Right lobe of liver (tissue), 6 donors: ENCODE measurements around the gene MAPK12. TPM values are rescaled to one million over a fixed set of nuclear protein-coding genes. Genes with fewer than 3 reads are reported as not detected.
A peak's percentile ranks its signal among the peaks of the same experiment; 100 is the strongest.
"Not testable (repeated sequence)": the region's sequence is repeated elsewhere in the genome, so short reads cannot be mapped to it uniquely, and the experiment has no call there.

Source experiments
- ATAC-seq, 4 donors: fragments of 200-7000 bp; cut with Tn5 transposase; one replicate each; pipeline ENCODE4 v1.9.1; 2020; ENCODE audit warnings: mild to moderate bottlenecking in 4 of 4, moderate library complexity in 4 of 4
- DNase-seq, 3 donors: peaks; one replicate each; pipeline ENCODE4 v3.0.0-alpha.2; 2020
- H3K27ac ChIP-seq, 3 donors: fragments of 200-600 bp; one replicate each; pipeline ENCODE4 v1.8.0; 2022
- H3K27me3 ChIP-seq, 2 donors: fragments of 200-600 bp; one replicate each; pipeline ENCODE4 v1.8.0; 2022
- H3K36me3 ChIP-seq, 4 donors: fragments of 200-600 bp; sonication (generic) in 1 of 4; one replicate each; pipeline versions ENCODE4 v1.5.1 to v1.8.0; 2017 to 2022; ENCODE audit warnings: control low read depth in 1 of 4
- H3K4me1 ChIP-seq, 4 donors: fragments of 200-600 bp; sonication (generic) in 1 of 4; one replicate each; pipeline versions ENCODE4 v1.5.1 to v1.8.0; 2017 to 2022; ENCODE audit warnings: control low read depth in 1 of 4
- H3K4me3 ChIP-seq, 3 donors: fragments of 200-600 bp; one replicate each; pipeline ENCODE4 v1.8.0; 2022
- H3K9me3 ChIP-seq, 4 donors: fragments of 200-600 bp; sonication (generic) in 1 of 4; one replicate each; pipeline versions ENCODE4 v1.5.1 to v1.8.0; 2017 to 2022; ENCODE audit warnings: control low read depth in 1 of 4
- CTCF ChIP-seq, 4 donors: fragments of 200-600 bp in 3 of 4; fragments of 450-650 bp in 1 of 4; IDR thresholded peaks; one replicate each; pipeline versions ENCODE4 v1.5.1 to v1.8.0; 2016 to 2022; ENCODE audit warnings: antibody characterized with exemption in 4 of 4, mild to moderate bottlenecking in 2 of 4
- POLR2A ChIP-seq: fragments of 450-650 bp; IDR thresholded peaks from one replicate; pipeline ENCODE4 v1.6.1; 2017; ENCODE audit warnings: antibody characterized with exemption, mild to moderate bottlenecking
- WGBS: methylation state at CpG from one replicate; pipeline ENCODE4 v1.1.6; 2018; ENCODE audit warnings: low coverage, low lambda C conversion rate; ENCODE audit not compliant: insufficient coverage; ENCODE audit errors: missing lambda C conversion rate; 5-methylcytosine and 5-hydroxymethylcytosine counted together
- intact Hi-C, 2 donors: fragments of 100-400 bp; cut with DNase I; formaldehyde crosslinking; loops; one replicate each; pipeline versions ENCODE4 v1.11.2 to v1.14.1; 2022
- total RNA-seq, 6 experiments: library from RNA; depleted of rRNA in 2 of 6; stranded (reverse); fragments of >200 nt in 2 of 6; fragmentation: NEBNext Ultra II Directional in 3 of 6; extraction: Animal tissue kit (Norgen Biotek cat#: 25700) in 3 of 6; gene quantifications; one replicate each; pipeline versions ENCODE4 v1.1.0 to v1.2.4, GENCODE V29; 2016 to 2023
- donor health status: DM: no; HTN: yes; CAD: no.
- donor health status: DM: no; HTN: no; CAD: no.
- donor health status: DM: no; HTN: no; CAD: no.
- donor health status: DM: no; HTN: yes; CAD: no.
- donor health status: DM: no; HTN: yes; CAD: no.

MAPK12 gene
- total RNA-seq, 6 experiments from 2014 or later, result 2.1 to 7.6 (median 3.6) TPM

GRCh38 chr22:50276143-50276542 is 14.7 kb upstream of the MAPK12 start:
- ATAC-seq (peak; percentile 58 to 68 (median 62)), DNase-seq (peak; percentile 77 to 80 (median 79))
- TF ChIP-seq POLR2A (no peak), CTCF (IDR thresholded peaks at IDR 0.05) (peak; percentile 35 to 70 (median 48))
- 46% methylated on average over 11 of the region's 25 CpGs for WGBS
- Histone ChIP-seq H3K27ac (no peak overlapping the region), H3K27me3 (no peaks in the 10 kb centered on the region), H3K9me3 (no peaks in the 10 kb centered on the region), H3K4me1 (peaks cover 3 to 19% (median 4%) of the 10 kb centered on the region in 4 donors), H3K4me3 (no peak overlapping the region), H3K36me3 (peaks cover 0 to 58% (median 32%) of the 10 kb centered on the region in 4 donors)
- intact Hi-C loops, result loop anchor here (5.0 to 10.0 kb wide), 2 partner anchors 49 to 51 kb away; partner anchors contain the start of gene DENND6B (in 2 of the 2)

DNA sequence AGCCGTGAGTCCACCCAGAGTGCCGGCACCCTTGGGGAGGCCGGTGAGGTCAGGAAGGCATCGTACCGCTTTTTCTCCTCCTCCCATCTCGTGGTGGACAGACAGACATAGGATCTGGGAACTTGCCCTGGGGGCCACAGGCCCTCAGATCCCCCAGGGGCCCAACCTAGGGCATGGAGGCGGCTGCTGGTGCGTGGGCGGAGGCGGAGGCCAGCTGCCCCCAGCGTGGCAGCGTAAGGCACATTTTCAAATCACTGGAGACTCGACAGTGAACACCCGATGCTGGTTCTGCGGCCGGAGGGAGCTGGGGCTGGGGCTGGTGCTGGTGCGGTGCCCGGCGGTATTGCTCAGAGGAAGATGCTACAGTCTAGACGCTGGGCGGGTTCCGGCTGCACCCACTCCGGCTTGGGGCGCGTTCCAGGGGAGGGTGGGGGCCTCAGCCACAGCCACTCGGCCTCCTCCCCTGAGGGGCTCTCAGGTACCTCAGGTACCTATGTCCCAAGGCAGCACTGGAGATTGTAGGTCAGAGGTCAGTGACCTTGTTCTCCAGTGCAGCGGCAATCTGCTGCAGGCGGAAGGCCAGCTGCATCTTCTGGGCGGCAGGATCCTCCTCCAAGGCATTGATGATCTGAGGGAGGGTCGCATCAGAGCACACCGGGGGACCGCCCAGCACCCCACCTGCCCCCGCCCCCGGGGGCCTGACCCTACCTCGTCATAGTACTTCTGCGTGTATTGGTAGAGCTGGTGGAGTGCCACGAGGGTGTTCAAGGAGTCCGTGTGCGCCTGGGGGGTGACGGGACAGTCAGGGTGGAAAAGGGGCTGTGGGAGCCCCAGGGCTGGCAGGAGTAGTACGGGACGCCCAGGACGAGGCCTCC is 13.9 kb upstream of the MAPK12 start:
- Histone ChIP-seq H3K36me3 (peaks cover 0 to 51% (median 25%) of the 10 kb centered on the region in 4 donors), H3K9me3 (no peaks in the 10 kb centered on the region), H3K27me3 (no peaks in the 10 kb centered on the region), H3K27ac (no peak overlapping the region), H3K4me3 (no peak overlapping the region), H3K4me1 (peaks cover 6 to 26% (median 10%) of the 10 kb centered on the region in 4 donors)
- intact Hi-C loops, result loop anchor here (5.0 to 10.0 kb wide), 2 partner anchors 49 to 52 kb away; partner anchors contain the start of gene DENND6B (in 2 of the 2)
- no peak for TF ChIP-seq CTCF (IDR thresholded peaks at IDR 0.05)
- TF ChIP-seq POLR2A, result no peak
- 70% methylated on average over 2 of the region's 43 CpGs for WGBS
- ATAC-seq (no peak), DNase-seq (no peak)

DNA sequence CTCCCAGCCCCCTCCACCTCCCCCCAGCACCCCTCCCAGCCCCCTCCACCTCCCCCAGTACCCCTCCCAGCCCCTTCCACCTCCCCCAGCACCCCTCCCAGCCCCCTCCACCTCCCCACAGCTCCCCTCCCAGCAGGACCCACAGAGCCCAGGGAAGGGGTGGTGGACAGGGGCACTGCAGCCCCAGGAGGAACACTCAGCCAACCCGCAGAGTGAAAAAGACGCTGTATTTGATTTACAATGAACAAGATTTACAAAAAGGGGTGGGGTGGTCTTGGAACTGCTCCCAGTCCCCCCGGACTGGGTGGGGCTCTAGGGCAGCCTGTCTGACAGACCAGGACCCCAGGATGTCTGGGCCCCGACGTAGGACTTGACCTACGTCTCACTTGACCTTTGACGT is 13.3 kb upstream of the MAPK12 start:
- no peaks in the 10 kb centered on the region for H3K27me3 ChIP-seq
- no peaks in the 10 kb centered on the region for H3K9me3 ChIP-seq
- ATAC-seq, result no peak
- H3K4me1 ChIP-seq, result peaks cover 6 to 31% (median 11%) of the 10 kb centered on the region in 4 donors
- WGBS, result 53% methylated on average over 3 of the region's 7 CpGs
- intact Hi-C loops, result loop anchor here (5.0 to 10.0 kb wide), 2 partner anchors 50 to 53 kb away; partner anchors contain the start of gene DENND6B (in 2 of the 2)
- no peak for TF ChIP-seq POLR2A
- no peak for TF ChIP-seq CTCF (IDR thresholded peaks at IDR 0.05)
- no peak overlapping the region for H3K4me3 ChIP-seq
- no peak for DNase-seq
- peaks cover 0 to 44% (median 19%) of the 10 kb centered on the region in 4 donors for H3K36me3 ChIP-seq
- no peak overlapping the region for H3K27ac ChIP-seq

DNA sequence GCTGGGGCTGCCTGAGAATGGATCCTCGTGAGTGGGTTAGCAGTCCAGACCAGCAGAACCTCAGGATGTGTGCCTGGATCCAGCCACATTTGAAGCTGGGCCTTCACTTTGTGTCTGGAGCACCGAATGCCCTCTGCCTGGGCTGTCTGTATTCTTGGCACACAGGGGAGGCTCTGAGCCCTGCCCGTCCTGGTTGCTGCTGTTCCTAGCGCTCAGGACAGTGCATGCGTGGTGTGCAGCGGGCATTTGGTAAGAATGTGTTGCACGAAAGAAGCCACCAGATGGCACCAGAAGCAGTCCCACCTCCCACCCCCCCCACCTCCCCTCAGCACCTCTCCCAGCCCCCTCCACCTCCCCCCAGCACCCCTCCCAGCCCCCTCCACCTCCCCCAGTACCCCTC is 12.8 kb upstream of the MAPK12 start:
- Histone ChIP-seq H3K27me3 (no peaks in the 10 kb centered on the region), H3K36me3 (peaks cover 0 to 40% (median 14%) of the 10 kb centered on the region in 4 donors), H3K4me1 (peaks cover 6 to 33% (median 12%) of the 10 kb centered on the region in 4 donors), H3K4me3 (no peak overlapping the region), H3K27ac (no peak overlapping the region), H3K9me3 (no peaks in the 10 kb centered on the region)
- DNase-seq (peak; percentile 55 to 81 (median 73)), ATAC-seq (peak; percentile 46 to 71 (median 49))
- intact Hi-C loops, result loop anchor here in 1 of 2 donors (10.0 kb wide), 1 partner anchor 50 kb away; the partner anchor contains the start of gene DENND6B
- WGBS, result 0% methylated on average over 1 of the region's 7 CpGs
- TF ChIP-seq CTCF (IDR thresholded peaks at IDR 0.05) (peak in 2 of 4 donors; percentile 24 to 47), POLR2A (no peak)

DNA sequence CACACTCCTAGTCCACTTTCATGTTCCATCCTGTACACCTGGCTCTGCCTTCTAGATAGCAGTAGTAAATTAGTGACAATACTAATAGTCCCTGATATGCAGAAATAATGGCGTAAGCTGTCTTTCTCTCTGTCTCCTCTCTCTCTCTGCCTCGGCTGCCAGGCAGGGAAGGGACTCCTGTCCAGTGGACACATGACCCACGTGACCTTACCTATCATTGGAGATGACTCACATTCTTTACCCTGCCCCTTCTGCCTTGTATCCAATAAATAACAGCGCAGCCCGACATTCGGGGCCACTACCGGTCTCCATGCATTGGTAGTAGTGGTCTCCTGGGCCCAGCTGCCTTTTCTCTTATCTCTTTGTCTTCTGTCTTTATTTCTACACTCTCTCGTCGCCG is 12.3 kb upstream of the MAPK12 start:
- not testable (repeated sequence) for DNase-seq, ATAC-seq, H3K27me3 ChIP-seq, H3K4me3 ChIP-seq, H3K27ac ChIP-seq, H3K9me3 ChIP-seq
- peaks cover 6 to 39% (median 15%) of the 10 kb centered on the region in 4 donors for H3K4me1 ChIP-seq
- H3K36me3 ChIP-seq, result peaks cover 0 to 36% (median 11%) of the 10 kb centered on the region in 4 donors
- intact Hi-C loops, result loop anchor here in 1 of 2 donors (10.0 kb wide), 1 partner anchor 51 kb away; the partner anchor contains the start of gene DENND6B
- 61% methylated on average over 6 of the region's 10 CpGs for WGBS

GRCh38 chr22:50273352-50273751 is 11.9 kb upstream of the MAPK12 start:
- no CpG with 5 or more reads among the region's 11 CpGs for WGBS
- not testable (repeated sequence) for DNase-seq, H3K27ac ChIP-seq, ATAC-seq, H3K9me3 ChIP-seq, H3K27me3 ChIP-seq, H3K4me3 ChIP-seq
- H3K4me1 ChIP-seq, result peaks cover 6 to 43% (median 17%) of the 10 kb centered on the region in 4 donors
- peaks cover 0 to 31% (median 11%) of the 10 kb centered on the region in 4 donors for H3K36me3 ChIP-seq
- intact Hi-C loops, result loop anchor here in 1 of 2 donors (10.0 kb wide), 1 partner anchor 51 kb away; the partner anchor contains the start of gene DENND6B
